ENCODE results near the gene UBR3.
"Not testable (repeated sequence)": the region's sequence is repeated elsewhere in the genome, so short reads cannot be mapped to it uniquely, and the experiment has no call there.

Gene UBR3

DNA sequence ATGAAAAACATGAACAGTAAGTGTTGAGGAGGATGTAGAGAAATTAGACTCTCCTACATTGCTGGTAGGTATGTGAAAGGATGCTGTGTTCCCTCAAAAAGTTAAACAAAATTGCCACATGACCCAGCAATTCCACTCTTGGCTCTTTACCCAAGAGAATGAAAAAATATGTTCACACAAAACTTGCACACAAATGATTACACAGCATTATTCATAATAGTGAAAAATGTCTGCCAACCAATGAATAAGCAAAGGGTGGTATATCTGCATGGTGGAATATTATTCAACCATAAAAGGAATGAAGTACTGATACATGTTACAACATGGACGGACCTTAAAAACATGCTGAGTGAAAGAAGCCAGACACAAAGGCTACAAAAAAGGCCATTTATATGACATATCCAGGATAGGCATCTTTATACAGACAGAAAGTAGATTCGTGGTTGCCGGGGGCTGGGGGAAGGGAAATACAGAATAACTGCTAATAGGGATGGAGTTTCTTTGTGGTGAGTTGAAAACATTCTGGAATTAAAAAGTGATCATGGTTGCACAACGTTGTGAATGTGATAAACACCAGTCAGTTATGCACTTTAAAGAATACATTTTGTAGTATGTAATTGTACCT is 265.3 kb downstream of the UBR3 start:
- H3K4me1 Mint-ChIP-seq (ENCODE audit: low read depth): no peaks in the 10 kb centered on the region
- no peaks in the 10 kb centered on the region for H3K36me3 Mint-ChIP-seq (ENCODE audit: low read depth)
- no peak overlapping the region for H3K4me3 Mint-ChIP-seq
- no peaks in the 10 kb centered on the region for H3K27me3 Mint-ChIP-seq
- no peak overlapping the region for H3K27ac Mint-ChIP-seq
- peaks cover 7% of the 10 kb centered on the region for H3K9me3 Mint-ChIP-seq
- intact Hi-C loops (cut with micrococcal nuclease): no loop called here

DNA sequence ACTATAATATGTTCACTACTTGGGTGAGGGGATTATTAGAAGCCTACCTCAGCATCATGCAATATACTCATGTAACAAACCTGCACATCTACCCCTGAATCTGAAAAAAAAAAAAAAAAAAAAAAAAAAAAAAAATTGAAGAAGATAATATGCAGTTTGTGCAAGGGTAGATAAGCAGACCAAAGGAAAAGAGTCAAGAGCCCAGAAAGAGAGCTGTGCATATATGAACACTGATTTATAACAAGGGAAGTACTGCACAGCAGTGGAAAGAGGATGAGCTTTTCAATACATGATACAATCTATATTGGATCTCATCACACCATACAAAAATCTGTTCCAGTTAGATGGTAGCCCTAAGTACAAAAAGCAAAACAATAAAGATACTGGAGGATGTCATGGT is 268.1 kb downstream of the UBR3 start:
- Mint-ChIP-seq H3K9me3 (peaks cover 7% of the 10 kb centered on the region), H3K4me1 (ENCODE audit: low read depth) (no peaks in the 10 kb centered on the region), H3K36me3 (ENCODE audit: low read depth) (no peaks in the 10 kb centered on the region), H3K27ac (no peak overlapping the region), H3K4me3 (no peak overlapping the region), H3K27me3 (no peaks in the 10 kb centered on the region)
- intact Hi-C loops (cut with micrococcal nuclease): no loop called here

DNA sequence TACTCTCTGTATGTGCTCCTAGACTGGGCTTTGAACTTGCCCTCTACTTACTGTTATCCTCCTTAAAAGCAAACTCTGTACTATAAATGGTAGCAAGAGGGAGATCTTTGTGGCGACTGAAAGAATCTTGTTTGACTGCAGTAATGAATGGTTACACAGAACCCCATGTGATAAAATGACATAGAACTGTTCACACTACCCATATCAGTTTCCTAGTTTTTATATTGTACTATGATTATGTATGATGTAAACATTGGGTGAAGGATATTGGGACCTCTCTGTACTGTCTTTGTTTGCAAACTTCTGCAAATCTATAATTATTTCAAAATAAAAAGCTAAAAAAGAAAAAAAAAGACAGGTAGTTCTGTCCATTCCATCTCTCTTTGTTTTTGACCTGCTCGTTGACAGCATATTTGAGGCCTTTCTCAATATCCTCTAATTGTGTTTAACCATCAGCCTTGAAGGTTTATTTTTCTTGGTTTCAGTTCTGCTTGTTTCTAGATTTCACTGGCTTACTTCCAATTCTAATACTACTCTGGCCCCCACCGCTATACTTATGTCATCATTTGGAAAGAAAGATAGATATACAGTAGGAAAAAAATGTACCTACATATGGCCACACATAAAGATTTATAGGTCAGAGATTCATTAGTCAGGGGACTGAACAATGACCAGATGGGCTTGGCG is 271.5 kb downstream of the UBR3 start:
- H3K36me3 Mint-ChIP-seq (ENCODE audit: low read depth): no peaks in the 10 kb centered on the region
- no peak overlapping the region for H3K27ac Mint-ChIP-seq
- intact Hi-C loops (cut with micrococcal nuclease): no loop called here
- no peaks in the 10 kb centered on the region for H3K4me1 Mint-ChIP-seq (ENCODE audit: low read depth)
- H3K27me3 Mint-ChIP-seq: no peaks in the 10 kb centered on the region
- no peak overlapping the region for H3K4me3 Mint-ChIP-seq
- H3K9me3 Mint-ChIP-seq: peaks cover 7% of the 10 kb centered on the region

DNA sequence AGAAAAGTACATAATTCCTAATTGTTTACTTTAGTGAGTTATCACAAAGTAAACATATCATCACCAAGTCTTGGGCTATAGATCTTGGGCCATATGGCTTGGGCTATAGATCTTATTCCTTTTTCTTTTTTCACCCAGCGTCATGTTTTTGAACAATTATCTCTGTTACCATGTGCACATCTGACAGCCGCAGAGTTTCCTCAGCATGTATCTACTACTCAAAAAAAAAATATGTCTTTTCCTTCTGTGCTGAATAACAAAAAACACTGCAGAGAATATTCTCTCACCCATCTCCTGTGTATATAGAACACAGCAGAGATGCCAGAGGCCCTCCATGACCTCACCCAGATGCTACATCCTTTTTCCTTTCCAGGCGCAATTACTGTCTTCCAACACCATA is 274.5 kb downstream of the UBR3 start:
- Mint-ChIP-seq H3K9me3 (peaks cover 4% of the 10 kb centered on the region), H3K4me3 (no peak overlapping the region), H3K27me3 (no peaks in the 10 kb centered on the region), H3K4me1 (ENCODE audit: low read depth) (no peaks in the 10 kb centered on the region), H3K27ac (no peak overlapping the region), H3K36me3 (ENCODE audit: low read depth) (no peaks in the 10 kb centered on the region)
- intact Hi-C loops (cut with micrococcal nuclease): no loop called here

DNA sequence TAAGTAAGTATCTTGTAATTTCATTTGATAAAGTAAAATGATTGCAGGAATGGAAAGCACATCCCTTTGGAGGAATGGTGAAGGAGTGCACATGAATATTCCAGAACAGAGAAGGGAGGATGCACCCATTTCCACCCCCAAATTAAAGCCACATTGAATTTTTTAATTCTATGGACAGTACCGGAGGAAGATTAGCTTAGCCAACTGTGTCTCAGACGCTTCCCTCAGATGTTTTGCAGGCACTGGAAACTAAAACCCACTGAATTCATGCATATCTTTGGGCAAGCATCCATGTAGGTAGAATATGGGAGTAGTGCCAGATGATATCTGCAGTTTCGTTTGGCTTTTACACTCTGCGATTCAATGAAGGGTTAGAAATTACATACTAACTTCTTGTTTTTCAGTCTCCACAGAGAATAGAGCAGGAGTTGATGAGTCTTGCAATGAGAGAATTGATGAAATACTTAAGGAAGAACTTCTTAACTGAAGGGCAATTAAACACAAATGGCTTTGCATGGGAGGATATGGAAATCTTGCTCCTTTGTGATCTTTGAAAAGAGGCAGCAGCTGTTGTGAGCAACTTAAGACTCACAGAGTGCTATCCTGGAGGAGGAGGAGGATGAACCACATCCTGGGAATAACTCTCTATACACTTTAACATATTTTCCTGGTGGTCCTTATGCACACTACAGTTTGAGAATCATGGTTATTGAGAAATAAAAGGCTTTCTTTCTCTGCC is 279.0 kb downstream of the UBR3 start:
- Mint-ChIP-seq H3K4me1 (ENCODE audit: low read depth) (no peaks in the 10 kb centered on the region), H3K27me3 (no peaks in the 10 kb centered on the region), H3K27ac (no peak overlapping the region), H3K36me3 (ENCODE audit: low read depth) (no peaks in the 10 kb centered on the region), H3K4me3 (no peak overlapping the region), H3K9me3 (no peaks in the 10 kb centered on the region)
- intact Hi-C loops (cut with micrococcal nuclease): no loop called here

DNA sequence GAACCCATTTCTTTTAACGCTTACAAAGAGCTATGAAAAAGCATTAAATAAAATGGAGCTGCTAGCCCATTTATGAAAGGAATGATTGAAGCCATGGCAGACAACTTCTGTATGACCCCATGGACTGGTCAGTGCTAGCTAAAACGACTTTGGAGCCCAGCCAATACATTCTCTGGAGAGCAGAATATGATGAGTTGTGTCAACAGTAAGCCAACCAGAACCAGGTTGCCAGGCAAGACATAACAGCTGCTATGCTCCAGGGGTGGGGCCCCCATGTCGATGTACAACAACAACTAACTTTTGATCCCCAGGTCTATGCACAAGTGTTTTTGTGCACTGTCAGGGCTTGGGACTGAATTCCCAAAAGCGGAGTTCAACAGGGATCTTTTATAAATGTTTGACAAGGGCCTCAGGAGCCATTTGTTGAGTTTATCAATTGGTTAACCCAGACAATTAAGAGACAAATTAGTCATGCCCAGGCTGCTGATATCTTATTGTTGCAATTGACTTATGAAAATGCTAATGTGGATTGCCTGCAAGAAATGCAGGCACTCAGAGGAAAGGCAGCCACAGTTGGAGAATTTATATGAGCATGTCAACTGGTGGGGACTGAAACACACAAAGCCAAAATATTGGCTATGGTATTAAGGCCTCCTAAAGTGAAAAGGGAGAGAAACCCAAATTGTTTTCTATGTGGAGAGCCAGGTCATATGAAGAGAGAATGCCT is 286.1 kb downstream of the UBR3 start:
- Mint-ChIP-seq H3K36me3 (ENCODE audit: low read depth) (no peaks in the 10 kb centered on the region), H3K4me1 (ENCODE audit: low read depth) (no peaks in the 10 kb centered on the region), H3K27me3 (no peaks in the 10 kb centered on the region), H3K9me3 (peaks cover 13% of the 10 kb centered on the region), H3K27ac (no peak overlapping the region), H3K4me3 (no peak overlapping the region)
- intact Hi-C loops (cut with micrococcal nuclease): no loop called here

DNA sequence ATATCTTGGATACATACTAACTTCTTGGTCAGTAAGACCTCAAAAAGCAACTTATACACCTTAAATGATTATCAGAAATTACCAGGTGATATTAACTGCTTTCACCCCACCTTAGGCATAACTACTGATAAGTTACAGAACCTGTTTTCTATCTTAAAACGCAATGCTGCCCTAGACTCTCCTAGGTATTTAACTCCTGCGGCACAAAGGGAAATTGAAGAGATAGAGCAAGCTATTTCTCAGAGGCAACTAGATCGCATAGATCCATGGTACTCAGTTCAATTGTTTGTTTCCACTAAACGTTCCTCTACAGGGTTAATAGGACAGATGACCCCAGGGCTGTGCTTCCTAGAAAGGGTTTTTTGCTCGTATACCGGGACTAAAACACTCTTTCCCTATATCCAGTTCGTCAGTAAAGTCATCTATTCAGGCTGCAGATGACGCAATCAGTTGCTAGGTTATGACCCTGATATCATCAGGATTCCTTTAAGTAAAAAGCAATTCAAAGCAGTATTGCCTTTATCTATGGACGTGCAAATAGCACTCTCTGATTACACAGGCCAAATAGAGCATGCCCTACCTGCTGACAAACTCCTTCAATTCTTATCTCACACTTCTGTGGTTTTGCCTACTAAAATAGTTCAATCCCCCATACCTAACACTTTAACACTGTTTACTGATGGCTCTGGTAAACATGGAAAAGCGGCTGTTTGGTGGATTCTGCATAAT is 288.4 kb downstream of the UBR3 start:
- intact Hi-C loops (cut with micrococcal nuclease): no loop called here
- Mint-ChIP-seq H3K4me3 (no peak overlapping the region), H3K4me1 (ENCODE audit: low read depth) (no peaks in the 10 kb centered on the region), H3K27me3 (no peaks in the 10 kb centered on the region), H3K27ac (no peak overlapping the region), H3K36me3 (ENCODE audit: low read depth) (no peaks in the 10 kb centered on the region), H3K9me3 (peaks cover 31% of the 10 kb centered on the region)

DNA sequence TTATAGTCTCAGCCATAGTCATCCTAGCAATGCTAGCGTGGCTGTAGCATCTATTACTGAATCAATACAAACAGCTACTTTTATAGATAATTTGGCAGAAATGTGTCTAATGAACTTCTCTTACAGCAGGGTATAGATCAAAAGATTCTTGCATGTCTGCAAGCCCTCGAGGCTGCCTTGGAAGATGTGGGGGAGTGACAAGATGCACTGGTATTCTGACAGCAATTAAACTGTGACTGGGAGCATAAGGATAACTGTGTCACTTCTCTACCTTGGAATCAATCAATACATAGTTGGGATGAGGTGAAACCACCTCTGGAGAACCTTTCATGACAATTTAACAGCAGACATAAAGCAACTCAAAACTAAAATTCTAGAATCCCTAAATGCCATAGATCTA is 291.4 kb downstream of the UBR3 start:
- H3K36me3 Mint-ChIP-seq (ENCODE audit: low read depth): no peaks in the 10 kb centered on the region
- H3K27me3 Mint-ChIP-seq: no peaks in the 10 kb centered on the region
- peaks cover 18% of the 10 kb centered on the region for H3K9me3 Mint-ChIP-seq
- no peak overlapping the region for H3K27ac Mint-ChIP-seq
- H3K4me1 Mint-ChIP-seq (ENCODE audit: low read depth): no peaks in the 10 kb centered on the region
- no peak overlapping the region for H3K4me3 Mint-ChIP-seq
- intact Hi-C loops (cut with micrococcal nuclease): no loop called here

DNA sequence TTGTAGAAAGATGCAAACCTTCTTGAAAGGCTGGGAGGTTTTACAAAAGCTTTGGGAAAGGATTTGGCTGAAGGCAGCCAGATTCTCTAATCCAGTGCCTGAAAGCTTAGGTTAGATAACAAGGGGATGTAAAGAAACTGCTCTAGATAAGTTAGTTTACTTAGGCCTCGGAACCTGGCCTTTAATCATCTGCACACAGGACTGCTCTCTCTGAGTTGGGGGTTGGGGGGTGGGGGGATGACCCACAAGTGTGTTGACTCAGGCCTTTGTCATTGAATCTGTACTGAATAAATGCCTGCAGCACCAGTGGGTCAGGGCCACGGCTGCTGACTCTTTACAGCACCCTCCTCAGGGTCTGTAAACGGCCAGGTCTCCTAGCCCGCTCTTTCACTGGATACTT is 292.1 kb downstream of the UBR3 start:
- H3K36me3 Mint-ChIP-seq (ENCODE audit: low read depth); H3K27me3 Mint-ChIP-seq; H3K4me1 Mint-ChIP-seq (ENCODE audit: low read depth); H3K4me3 Mint-ChIP-seq; H3K27ac Mint-ChIP-seq; intact Hi-C loops (cut with micrococcal nuclease): not testable (repeated sequence)
- peaks cover 18% of the 10 kb centered on the region for H3K9me3 Mint-ChIP-seq

DNA sequence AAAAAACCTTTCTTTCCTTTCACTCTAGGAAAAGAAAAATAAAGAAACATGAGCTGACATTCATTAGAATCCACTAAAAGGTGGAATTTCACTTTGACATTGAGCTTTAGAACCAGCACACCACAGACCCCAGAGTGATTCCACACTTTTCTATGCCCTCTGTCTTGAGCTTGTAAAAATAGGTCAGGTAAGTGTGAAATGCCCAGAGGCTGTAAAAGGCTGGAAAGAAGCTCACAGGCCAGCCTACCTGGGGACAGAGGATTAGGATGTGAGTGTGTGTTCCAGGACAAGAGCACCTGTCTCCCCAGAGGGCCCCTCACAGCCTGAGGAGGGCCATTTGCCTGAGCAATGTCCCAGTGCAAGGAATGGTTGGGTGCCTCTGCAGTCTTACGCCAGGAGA is 294.4 kb downstream of the UBR3 start:
- peaks cover 18% of the 10 kb centered on the region for H3K9me3 Mint-ChIP-seq
- no peaks in the 10 kb centered on the region for H3K4me1 Mint-ChIP-seq (ENCODE audit: low read depth)
- intact Hi-C loops (cut with micrococcal nuclease): no loop called here
- no peaks in the 10 kb centered on the region for H3K27me3 Mint-ChIP-seq
- no peak overlapping the region for H3K27ac Mint-ChIP-seq
- H3K36me3 Mint-ChIP-seq (ENCODE audit: low read depth): no peaks in the 10 kb centered on the region
- H3K4me3 Mint-ChIP-seq: no peak overlapping the region

DNA sequence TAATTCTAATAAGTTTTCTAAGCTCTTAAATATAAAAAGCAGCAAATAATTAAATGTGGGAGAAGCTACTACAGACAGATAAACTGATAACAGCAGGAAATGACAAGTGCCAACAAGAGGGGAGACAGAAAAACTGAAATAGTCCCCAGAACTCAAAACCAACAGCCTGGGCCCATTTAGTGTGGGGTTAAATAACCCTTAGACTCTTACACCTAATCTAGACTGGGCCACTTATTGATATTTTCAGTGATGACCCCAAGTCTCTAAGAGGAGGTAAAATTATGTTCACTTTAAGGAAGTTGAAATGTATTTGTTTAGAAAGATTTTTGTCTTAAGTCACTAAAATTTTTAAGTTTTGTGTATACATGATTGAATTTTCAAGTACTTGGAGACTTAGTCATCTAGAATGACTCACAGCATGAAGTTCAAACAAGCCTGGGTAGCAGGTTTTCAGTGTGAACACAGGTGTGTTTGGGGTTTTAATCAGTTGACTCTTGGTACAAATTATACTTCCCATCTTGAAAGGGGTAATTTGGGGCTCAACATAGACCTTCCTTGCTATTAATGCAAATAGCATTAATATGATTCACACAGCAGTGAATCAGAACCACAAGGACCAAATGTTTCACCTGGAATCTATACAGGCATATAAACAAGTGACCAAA is 295.8 kb downstream of the UBR3 start:
- Mint-ChIP-seq H3K4me1 (ENCODE audit: low read depth) (no peaks in the 10 kb centered on the region), H3K27ac (no peak overlapping the region), H3K4me3 (no peak overlapping the region), H3K36me3 (ENCODE audit: low read depth) (no peaks in the 10 kb centered on the region), H3K9me3 (peaks cover 27% of the 10 kb centered on the region), H3K27me3 (no peaks in the 10 kb centered on the region)
- intact Hi-C loops (cut with micrococcal nuclease): no loop called here

DNA sequence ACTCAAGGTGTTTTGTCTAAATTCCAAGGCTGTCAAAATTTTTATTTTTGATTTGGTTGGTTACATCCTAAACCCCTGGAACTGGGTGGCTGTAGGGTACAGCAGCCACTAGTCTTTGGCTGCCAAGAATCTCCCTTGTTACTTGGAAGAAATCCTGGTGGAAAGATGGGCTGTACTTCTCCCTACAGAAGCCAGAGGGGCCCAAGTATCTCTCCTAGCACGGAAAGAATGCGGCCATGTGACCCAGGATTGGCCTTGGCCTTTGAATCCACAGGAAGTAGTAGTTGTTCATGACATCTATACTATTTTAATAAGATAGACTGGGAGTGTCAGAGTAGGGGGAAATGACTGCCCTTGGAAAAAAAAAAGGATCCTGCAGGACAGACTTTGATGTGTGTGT is 296.3 kb downstream of the UBR3 start:
- H3K27me3 Mint-ChIP-seq: no peaks in the 10 kb centered on the region
- H3K4me3 Mint-ChIP-seq: no peak overlapping the region
- no peak overlapping the region for H3K27ac Mint-ChIP-seq
- intact Hi-C loops (cut with micrococcal nuclease): no loop called here
- no peaks in the 10 kb centered on the region for H3K36me3 Mint-ChIP-seq (ENCODE audit: low read depth)
- no peaks in the 10 kb centered on the region for H3K4me1 Mint-ChIP-seq (ENCODE audit: low read depth)
- peaks cover 27% of the 10 kb centered on the region for H3K9me3 Mint-ChIP-seq

DNA sequence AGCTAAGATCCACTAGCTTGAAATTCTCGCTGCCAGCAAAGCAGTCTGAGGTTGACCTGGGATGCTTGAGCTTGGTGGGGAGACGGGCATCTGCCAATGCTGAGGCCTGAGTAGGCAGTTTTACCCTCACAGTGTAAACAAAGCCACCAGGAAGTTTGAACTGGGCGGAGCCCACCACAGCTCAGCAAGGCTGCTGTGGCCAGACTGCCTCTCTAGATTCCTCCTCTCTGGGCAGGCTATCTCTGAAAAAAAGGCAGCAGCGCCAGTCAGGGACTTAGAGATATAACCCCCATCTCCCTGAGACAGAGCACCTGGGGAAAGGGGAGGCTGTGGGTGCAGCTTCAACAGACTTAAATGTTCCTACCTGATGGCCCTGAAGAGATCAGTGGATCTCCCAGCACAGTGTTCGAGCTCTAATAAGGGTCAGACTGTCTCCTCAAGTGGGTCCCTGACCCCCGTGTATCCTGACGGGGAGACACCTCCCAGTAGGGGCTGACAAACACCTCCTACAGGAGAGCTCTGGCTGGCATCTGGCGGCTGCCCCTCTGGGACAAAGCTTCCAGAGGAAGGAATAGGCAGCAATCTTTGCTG is 299.0 kb downstream of the UBR3 start:
- H3K4me3 Mint-ChIP-seq; H3K9me3 Mint-ChIP-seq; H3K36me3 Mint-ChIP-seq (ENCODE audit: low read depth); H3K4me1 Mint-ChIP-seq (ENCODE audit: low read depth); H3K27ac Mint-ChIP-seq; H3K27me3 Mint-ChIP-seq; intact Hi-C loops (cut with micrococcal nuclease): not testable (repeated sequence)
